22Rv1 (cell line): Measurements from ENCODE around the gene SYNCRIP.
"Not testable (repeated sequence)": the region's sequence is repeated elsewhere in the genome, so short reads cannot be mapped to it uniquely, and the experiment has no call there.

ENCODE experiments used
- H3K27ac ChIP-seq: fragments of 450-650 bp; 2 replicates; pipeline ENCODE4 v1.5.1; 2017
- ZFX ChIP-seq: fragments of 450-650 bp; IDR thresholded peaks from 2 replicates; pipeline ENCODE4 v1.6.1; 2017; ENCODE audit warnings: antibody characterized with exemption, borderline replicate concordance
- TF ChIP-seq, protein P1 (sequence below): fragments of 450-650 bp; IDR thresholded peaks from 2 replicates; pipeline ENCODE4 v1.5.1; 2017; ENCODE audit warnings: mild to moderate bottlenecking

Gene SYNCRIP

DNA sequence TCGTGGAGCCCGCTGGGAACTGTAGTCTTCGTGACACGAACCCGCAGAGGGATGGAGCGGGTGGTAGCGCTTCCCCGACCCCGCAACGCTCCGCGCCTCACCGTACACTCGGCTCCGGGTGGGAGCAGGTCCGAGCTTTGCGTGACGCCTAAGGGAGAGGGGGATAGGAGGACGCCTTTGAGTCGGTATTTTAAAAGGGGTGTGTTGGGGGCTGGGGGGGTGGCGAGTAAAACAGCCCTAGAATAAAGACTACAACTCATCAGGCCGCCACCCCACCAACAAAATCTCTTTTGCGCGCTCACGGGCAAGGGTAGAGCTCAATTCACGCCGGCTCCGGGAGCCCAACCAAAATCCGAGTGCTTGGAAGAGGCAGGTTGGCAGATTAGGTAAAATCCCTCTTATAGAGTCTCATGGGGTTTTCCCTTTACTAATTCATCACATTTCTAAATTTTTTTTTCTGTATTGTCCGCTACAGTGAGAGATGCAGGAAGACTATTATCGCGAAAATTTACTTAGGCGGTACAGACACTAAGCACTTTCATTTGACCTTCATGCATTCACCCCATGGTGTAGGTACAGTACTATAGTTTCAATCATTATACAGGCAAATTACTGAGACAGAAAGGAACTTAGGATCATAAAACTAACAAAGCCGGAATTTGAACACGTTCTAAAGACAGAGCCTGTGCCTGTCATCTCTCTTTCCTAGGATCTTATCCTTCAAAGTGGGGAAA lies 48.3 kb downstream of the SYNCRIP start:
- peak overlapping the region; percentile 98 for H3K27ac ChIP-seq
- TF ChIP-seq, protein P1, sequence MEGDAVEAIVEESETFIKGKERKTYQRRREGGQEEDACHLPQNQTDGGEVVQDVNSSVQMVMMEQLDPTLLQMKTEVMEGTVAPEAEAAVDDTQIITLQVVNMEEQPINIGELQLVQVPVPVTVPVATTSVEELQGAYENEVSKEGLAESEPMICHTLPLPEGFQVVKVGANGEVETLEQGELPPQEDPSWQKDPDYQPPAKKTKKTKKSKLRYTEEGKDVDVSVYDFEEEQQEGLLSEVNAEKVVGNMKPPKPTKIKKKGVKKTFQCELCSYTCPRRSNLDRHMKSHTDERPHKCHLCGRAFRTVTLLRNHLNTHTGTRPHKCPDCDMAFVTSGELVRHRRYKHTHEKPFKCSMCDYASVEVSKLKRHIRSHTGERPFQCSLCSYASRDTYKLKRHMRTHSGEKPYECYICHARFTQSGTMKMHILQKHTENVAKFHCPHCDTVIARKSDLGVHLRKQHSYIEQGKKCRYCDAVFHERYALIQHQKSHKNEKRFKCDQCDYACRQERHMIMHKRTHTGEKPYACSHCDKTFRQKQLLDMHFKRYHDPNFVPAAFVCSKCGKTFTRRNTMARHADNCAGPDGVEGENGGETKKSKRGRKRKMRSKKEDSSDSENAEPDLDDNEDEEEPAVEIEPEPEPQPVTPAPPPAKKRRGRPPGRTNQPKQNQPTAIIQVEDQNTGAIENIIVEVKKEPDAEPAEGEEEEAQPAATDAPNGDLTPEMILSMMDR, result no peak
- no peak for TF ChIP-seq ZFX

DNA sequence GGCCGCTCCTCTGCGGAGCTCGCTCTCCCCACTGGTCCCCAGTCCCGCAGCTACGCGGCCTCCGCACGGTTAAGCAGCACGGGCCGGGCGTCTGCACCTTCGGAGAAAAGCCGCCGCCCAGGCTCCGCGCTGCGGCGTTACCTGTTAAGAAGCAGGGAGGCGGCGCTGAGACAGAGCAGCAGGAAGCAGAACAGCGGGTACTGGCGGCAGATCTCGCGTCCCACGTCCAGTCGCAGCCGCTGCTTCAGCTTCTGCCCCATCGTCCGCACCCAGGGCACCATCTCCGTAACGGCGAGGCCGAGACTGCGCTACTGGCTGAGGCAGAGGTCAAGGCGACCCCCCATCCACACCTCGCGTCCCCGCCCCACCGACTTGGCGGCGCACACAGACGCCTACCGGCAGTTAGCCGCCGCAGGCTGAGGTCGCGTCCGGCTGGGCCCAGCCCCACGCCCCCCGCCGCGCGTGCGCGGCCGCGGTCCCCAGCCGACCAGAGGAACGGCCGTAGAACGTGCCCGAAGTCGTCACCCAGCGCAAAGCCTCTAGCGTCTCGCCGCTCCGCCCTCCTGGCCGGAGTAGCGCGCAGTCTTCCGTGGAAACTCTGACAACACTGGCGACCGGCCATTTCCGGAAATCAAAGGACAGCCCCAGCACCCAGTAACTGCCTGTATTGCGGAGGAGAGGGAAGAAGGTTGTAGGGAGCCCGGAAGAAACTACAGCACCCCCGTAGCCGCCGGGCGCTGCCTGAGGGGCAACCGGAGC lies 49.1 kb downstream of the SYNCRIP start, which contains the start of gene SNX14:
SNX14 (minus strand) TSS at position 421 of the 759 bp plus-strand sequence; CDS start at position 281, 140 bp downstream.
- no peak for TF ChIP-seq ZFX
- TF ChIP-seq, protein P1, result no peak
- H3K27ac ChIP-seq, result peak within 1 kb of the TSS; percentile 98

DNA sequence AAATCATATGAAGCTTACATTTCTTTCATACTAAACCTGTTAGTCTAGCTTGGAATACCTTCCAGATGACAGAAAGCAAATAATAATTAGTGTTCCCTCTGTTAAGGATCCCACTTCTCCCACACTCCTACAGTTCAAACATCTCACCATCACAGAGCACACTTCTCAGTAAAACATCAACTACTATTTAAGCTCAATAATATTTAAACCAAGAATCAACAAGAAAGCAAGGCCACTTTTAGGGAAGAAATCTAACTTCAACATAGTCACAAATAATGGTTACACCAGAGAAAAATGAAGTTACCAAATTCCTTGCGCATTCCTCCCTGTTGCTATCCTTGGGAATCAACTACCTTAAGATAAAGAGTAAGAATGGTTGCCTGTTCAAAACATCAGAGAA lies 50.7 kb downstream of the SYNCRIP start:
- H3K27ac ChIP-seq, result peak overlapping the region; percentile 98
- TF ChIP-seq ZFX, result no peak
- TF ChIP-seq, protein P1, result no peak

DNA sequence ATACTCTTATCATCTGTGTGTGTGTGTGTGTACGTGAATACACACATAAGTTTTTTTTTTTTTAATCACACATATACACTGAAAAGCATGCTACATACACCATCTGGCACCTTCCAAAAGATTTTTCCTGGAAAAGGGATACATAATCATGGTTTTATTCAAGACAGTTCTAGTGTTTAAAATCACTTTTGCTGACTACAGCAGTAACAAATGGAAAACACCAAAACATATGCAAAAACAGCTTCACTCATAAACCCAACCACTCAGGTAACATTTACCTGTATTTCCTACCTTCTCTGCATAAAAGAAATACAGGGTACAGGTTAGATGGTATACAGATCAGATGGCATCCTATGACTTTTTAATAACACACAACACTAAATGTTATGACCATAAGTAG lies 51.5 kb downstream of the SYNCRIP start:
- no peak for TF ChIP-seq ZFX
- TF ChIP-seq, protein P1, result no peak
- H3K27ac ChIP-seq, result no peak overlapping the region

DNA sequence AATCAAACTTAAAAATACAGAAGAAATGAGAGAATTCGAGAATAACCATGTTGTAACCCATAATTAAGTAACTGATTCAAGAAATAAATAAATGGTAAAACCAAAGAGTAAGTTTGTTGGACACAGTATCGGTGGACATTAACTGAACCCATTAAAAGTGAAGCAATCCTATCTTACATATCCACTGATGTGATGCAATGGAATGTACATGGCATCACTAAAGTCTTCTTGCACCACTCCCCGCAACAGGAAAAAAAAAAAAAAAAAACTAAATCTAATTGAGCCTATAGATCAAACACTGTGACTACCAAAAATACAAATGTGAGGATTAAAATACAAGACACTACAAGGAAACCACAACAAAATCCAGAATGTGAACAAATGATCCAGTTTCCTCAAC lies 56.9 kb downstream of the SYNCRIP start:
- TF ChIP-seq, protein P1, result no peak
- no peak for TF ChIP-seq ZFX
- no peak overlapping the region for H3K27ac ChIP-seq

DNA sequence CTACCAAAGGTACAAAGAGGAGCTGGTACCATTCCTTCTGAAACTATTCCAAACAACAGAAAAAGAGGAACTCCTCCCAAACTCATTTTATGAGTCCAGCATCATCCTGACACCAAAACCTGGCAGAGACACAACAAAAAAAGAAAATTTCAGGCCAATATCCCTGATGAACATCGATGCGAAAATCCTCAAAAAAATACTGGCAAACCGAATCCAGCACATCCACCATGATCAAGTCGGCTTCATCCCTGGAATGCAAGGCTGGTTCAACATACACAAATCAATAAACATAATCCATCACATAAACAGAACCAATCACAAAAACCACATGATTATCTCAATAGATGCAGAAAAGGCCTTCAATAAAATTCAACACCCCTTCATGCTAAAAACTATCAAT lies 59.9 kb downstream of the SYNCRIP start:
- H3K27ac ChIP-seq, result not testable (repeated sequence)

DNA sequence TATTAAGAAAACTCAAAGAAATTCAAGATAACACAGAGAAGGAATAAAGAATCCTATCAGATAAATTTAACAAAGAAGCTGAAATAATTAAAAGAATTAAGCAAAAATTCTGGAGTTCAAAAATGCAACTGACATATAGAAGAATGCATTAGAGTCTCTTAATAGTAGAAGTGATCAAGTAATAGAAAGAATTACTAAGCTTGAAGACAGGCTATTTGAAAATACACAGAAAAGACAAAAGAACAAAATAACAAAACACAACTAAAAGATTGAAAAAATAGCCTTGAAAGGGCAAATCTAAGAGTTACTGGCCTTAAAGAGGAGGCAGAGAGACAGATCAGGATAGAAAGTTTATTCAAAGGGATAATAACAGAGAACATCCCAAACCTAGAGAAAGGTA lies 61.1 kb downstream of the SYNCRIP start:
- no peak for TF ChIP-seq ZFX
- TF ChIP-seq, protein P1, result no peak
- H3K27ac ChIP-seq, result no peak overlapping the region; the same call in 1 of the 2 replicates
